ENCODE measurements around the gene MZF1. TPM values are rescaled to one million over a fixed set of nuclear protein-coding genes. Genes with fewer than 3 reads are reported as not detected.

Gene MZF1
- total RNA-seq, 2 experiments from 2014 or later: 20.0 to 20.6 TPM

GRCh38 chr19:58552655-58553054 is 20.5 kb downstream of the MZF1 start:
- Mint-ChIP-seq H3K36me3 (ENCODE audit: low read depth) (peaks cover 80% of the 10 kb centered on the region), H3K9me3 (ENCODE audit: insufficient read depth) (no peaks in the 10 kb centered on the region), H3K4me1 (ENCODE audit: low read depth) (peaks cover 43% of the 10 kb centered on the region), H3K4me3 (peak overlapping the region; percentile 6), H3K27me3 (ENCODE audit: low read depth) (no peaks in the 10 kb centered on the region), H3K27ac (peak overlapping the region; percentile 39)
- ChIA-PET POLR2A (interaction anchor here (0.6 to 3.5 kb wide), 3 partner anchors 8 to 15 kb away, joined by 6 to 51 read pairs (median 11); partner anchors contain the start of gene TRIM28), CTCF (interaction anchor here (4.5 kb wide), 1 partner anchor 33 kb away, joined by 49 read pairs; the partner anchor contains the start of gene ZBTB45)
- ATAC-seq (no peak), DNase-seq (peak; percentile 18)

- peaks cover 80% of the 10 kb centered on the region for H3K36me3 Mint-ChIP-seq (ENCODE audit: low read depth)
- CTCF ChIA-PET: interaction anchor here (1.0 to 4.5 kb wide), 2 partner anchors 30 to 32 kb away, joined by 3 to 49 read pairs; partner anchors contain the start of gene ZBTB45
Observed at GRCh38 chr19:58551577-58552471, 21.3 kb downstream of the MZF1 start.

GRCh38 chr19:58551123-58551497 is 22.0 kb downstream of the MZF1 start:
- peaks cover 46% of the 10 kb centered on the region for H3K4me1 Mint-ChIP-seq (ENCODE audit: low read depth)
- ChIA-PET CTCF (interaction anchor here (1.0 kb wide), 1 partner anchor 30 kb away, joined by 3 read pairs; no protein-coding TSS in a partner anchor), POLR2A (interaction anchor here (1.1 kb wide), 1 partner anchor 20 kb away, joined by 3 read pairs; no protein-coding TSS in a partner anchor)
- DNase-seq: no peak
- no peak overlapping the region for H3K4me3 Mint-ChIP-seq
- no peak for ATAC-seq
- H3K27ac Mint-ChIP-seq: no peak overlapping the region
- no peaks in the 10 kb centered on the region for H3K27me3 Mint-ChIP-seq (ENCODE audit: low read depth)
- peaks cover 80% of the 10 kb centered on the region for H3K36me3 Mint-ChIP-seq (ENCODE audit: low read depth)
- no peaks in the 10 kb centered on the region for H3K9me3 Mint-ChIP-seq (ENCODE audit: insufficient read depth)

More at GRCh38 chr19:58551577-58552471, 21.3 kb downstream of the MZF1 start:
- Mint-ChIP-seq H3K4me3 (no peak overlapping the region), H3K27me3 (ENCODE audit: low read depth) (no peaks in the 10 kb centered on the region), H3K9me3 (ENCODE audit: insufficient read depth) (no peaks in the 10 kb centered on the region), H3K27ac (no peak overlapping the region), H3K4me1 (ENCODE audit: low read depth) (peaks cover 46% of the 10 kb centered on the region)
- POLR2A ChIA-PET: interaction anchor here (1.1 kb wide), 1 partner anchor 19 kb away, joined by 3 read pairs; no protein-coding TSS in a partner anchor
- ATAC-seq (no peak), DNase-seq (peak; percentile 20)

GRCh38 chr19:58550362-58551122 is 22.6 kb downstream of the MZF1 start:
- no peak for ATAC-seq
- DNase-seq: no peak
- Mint-ChIP-seq H3K9me3 (ENCODE audit: insufficient read depth) (no peaks in the 10 kb centered on the region), H3K36me3 (ENCODE audit: low read depth) (peaks cover 81% of the 10 kb centered on the region), H3K27me3 (ENCODE audit: low read depth) (no peaks in the 10 kb centered on the region), H3K4me1 (ENCODE audit: low read depth) (peaks cover 48% of the 10 kb centered on the region), H3K4me3 (no peak overlapping the region), H3K27ac (no peak overlapping the region)
- CTCF ChIA-PET: interaction anchor here (1.0 to 1.5 kb wide), 2 partner anchors 31 kb away, joined by 3 to 5 read pairs; partner anchors contain the start of gene ZBTB45
- POLR2A ChIA-PET: interaction anchor here (1.1 kb wide), 1 partner anchor 20 kb away, joined by 3 read pairs; no protein-coding TSS in a partner anchor

DNA sequence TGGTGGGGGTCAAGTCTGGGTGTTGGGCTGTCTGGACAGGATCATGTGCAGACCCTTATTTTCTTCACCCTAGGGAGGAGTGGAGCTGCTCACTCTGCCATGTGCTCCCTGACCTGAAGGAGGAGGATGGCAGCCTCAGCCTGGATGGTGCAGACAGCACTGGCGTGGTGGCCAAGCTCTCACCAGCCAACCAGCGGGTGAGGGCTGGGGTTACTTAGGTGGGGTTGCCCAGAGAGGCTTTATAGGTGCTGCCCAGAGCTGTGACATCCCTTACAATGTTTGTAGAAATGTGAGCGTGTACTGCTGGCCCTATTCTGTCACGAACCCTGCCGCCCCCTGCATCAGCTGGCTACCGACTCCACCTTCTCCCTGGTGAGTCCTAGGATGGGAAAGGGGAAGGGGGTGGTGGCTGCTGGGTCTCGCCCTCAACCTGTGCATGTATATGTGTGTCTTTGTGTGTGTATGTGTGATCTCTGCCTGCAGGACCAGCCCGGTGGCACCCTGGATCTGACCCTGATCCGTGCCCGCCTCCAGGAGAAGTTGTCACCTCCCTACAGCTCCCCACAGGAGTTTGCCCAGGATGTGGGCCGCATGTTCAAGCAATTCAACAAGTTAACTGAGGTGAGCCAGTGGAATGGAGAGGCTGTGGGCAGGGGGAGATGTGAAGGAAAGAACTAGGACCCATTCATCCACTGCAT is 23.3 kb downstream of the MZF1 start:
- Mint-ChIP-seq H3K4me3 (no peak overlapping the region), H3K36me3 (ENCODE audit: low read depth) (peaks cover 81% of the 10 kb centered on the region), H3K4me1 (ENCODE audit: low read depth) (peaks cover 42% of the 10 kb centered on the region), H3K9me3 (ENCODE audit: insufficient read depth) (no peaks in the 10 kb centered on the region), H3K27me3 (ENCODE audit: low read depth) (no peaks in the 10 kb centered on the region), H3K27ac (no peak overlapping the region)
- ChIA-PET POLR2A (no interaction called here), CTCF (interaction anchor here (1.5 kb wide), 1 partner anchor 30 kb away, joined by 5 read pairs; the partner anchor contains the start of gene ZBTB45)
- DNase-seq (no peak), ATAC-seq (no peak)

DNA sequence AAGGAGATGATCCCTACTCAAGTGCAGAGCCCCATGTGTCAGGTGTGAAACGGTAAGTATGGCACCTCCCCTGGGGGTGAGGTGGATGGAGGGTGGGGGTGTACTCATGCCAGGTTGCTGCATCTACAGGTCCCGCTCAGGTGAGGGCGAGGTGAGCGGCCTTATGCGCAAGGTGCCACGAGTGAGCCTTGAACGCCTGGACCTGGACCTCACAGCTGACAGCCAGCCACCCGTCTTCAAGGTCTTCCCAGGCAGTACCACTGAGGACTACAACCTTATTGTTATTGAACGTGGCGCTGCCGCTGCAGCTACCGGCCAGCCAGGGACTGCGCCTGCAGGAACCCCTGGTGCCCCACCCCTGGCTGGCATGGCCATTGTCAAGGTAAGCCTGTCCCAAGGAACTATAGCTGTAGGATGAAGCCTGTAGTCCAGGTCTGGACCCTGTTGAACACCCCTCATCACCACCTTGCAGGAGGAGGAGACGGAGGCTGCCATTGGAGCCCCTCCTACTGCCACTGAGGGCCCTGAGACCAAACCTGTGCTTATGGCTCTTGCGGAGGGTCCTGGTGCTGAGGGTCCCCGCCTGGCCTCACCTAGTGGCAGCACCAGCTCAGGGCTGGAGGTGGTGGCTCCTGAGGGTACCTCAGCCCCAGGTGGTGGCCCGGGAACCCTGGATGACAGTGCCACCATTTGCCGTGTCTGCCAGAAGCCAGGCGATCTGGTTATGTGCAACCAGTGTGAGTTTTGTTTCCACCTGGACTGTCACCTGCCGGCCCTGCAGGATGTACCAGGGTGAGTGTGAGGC is 24.1 kb downstream of the MZF1 start:
- no peak overlapping the region for H3K4me3 Mint-ChIP-seq
- CTCF ChIA-PET: interaction anchor here (1.5 kb wide), 1 partner anchor 29 kb away, joined by 5 read pairs; the partner anchor contains the start of gene ZBTB45
- no peaks in the 10 kb centered on the region for H3K9me3 Mint-ChIP-seq (ENCODE audit: insufficient read depth)
- H3K27ac Mint-ChIP-seq: no peak overlapping the region
- H3K36me3 Mint-ChIP-seq (ENCODE audit: low read depth): peaks cover 77% of the 10 kb centered on the region
- H3K27me3 Mint-ChIP-seq (ENCODE audit: low read depth): no peaks in the 10 kb centered on the region
- DNase-seq (no peak), ATAC-seq (no peak)
- POLR2A ChIA-PET: interaction anchor here (1.5 kb wide), 1 partner anchor 29 kb away, joined by 5 read pairs; the partner anchor contains the start of gene ZBTB45
- H3K4me1 Mint-ChIP-seq (ENCODE audit: low read depth): peaks cover 41% of the 10 kb centered on the region

- CTCF ChIA-PET: interaction anchor here (1.4 kb wide), 1 partner anchor 28 kb away, joined by 3 read pairs; the partner anchor contains the start of gene ZBTB45
- Mint-ChIP-seq H3K36me3 (ENCODE audit: low read depth) (peaks cover 68% of the 10 kb centered on the region), H3K4me3 (peak overlapping the region; percentile 12), H3K4me1 (ENCODE audit: low read depth) (peaks cover 39% of the 10 kb centered on the region), H3K27me3 (ENCODE audit: low read depth) (peaks cover 2% of the 10 kb centered on the region), H3K27ac (no peak overlapping the region), H3K9me3 (ENCODE audit: insufficient read depth) (no peaks in the 10 kb centered on the region)
- ATAC-seq: no peak
- no peak for DNase-seq
- POLR2A ChIA-PET: interaction anchor here (0.6 to 1.5 kb wide), 4 partner anchors 11 to 28 kb away, joined by 3 to 5 read pairs (median 4); partner anchors contain the start of genes UBE2M and ZBTB45
Observed at GRCh38 chr19:58547323-58548312, 25.5 kb downstream of the MZF1 start.

DNA sequence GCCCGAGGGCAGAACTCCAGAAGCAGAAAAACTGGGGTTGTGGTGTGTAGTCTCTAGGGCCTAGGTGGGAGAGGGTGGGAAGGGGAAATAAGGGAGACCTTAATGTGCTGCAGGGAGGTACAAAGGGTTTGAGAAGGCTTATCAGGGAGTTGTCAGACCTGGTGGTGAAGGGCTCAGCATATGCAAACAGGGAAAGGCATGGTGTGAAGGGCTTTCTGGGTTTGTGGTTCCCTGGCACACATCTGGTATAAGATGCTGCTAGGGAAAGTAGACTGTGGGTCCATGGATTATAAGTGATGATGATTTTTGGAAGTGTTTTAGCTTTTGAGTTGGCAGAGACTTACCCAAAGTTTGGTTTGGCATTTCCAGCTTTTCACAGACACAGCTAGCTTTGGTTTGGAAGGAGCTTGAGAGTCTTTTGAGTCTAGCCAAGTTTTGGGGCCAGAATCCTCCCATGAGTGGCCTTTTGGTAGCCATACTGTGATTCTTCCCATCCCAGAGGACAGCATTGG is 27.1 kb downstream of the MZF1 start:
- Mint-ChIP-seq H3K36me3 (ENCODE audit: low read depth) (peaks cover 57% of the 10 kb centered on the region), H3K4me1 (ENCODE audit: low read depth) (peaks cover 36% of the 10 kb centered on the region), H3K27ac (peak overlapping the region; percentile 84), H3K9me3 (ENCODE audit: insufficient read depth) (no peaks in the 10 kb centered on the region), H3K4me3 (peak overlapping the region; percentile 97), H3K27me3 (ENCODE audit: low read depth) (peaks cover 12% of the 10 kb centered on the region)
- ATAC-seq (no peak), DNase-seq (no peak)
- CTCF ChIA-PET: interaction anchor here (3.0 to 4.4 kb wide), 2 partner anchors 25 to 35 kb away, joined by 11 to 39 read pairs; partner anchors contain the start of gene ZBTB45
- POLR2A ChIA-PET: interaction anchor here (1.3 to 3.6 kb wide), 2 partner anchors 8 to 12 kb away, joined by 3 to 51 read pairs; partner anchors contain the start of genes CHMP2A and UBE2M

- peaks cover 54% of the 10 kb centered on the region for H3K36me3 Mint-ChIP-seq (ENCODE audit: low read depth)
- H3K4me1 Mint-ChIP-seq (ENCODE audit: low read depth): peaks cover 36% of the 10 kb centered on the region
- peak overlapping the region; percentile 97 for H3K4me3 Mint-ChIP-seq
- POLR2A ChIA-PET: interaction anchor here (0.7 to 3.6 kb wide), 9 partner anchors 9 to 158 kb away, joined by 3 to 51 read pairs (median 4); partner anchors contain the start of genes CHMP2A, RPS5, SLC27A5 and UBE2M
- H3K27ac Mint-ChIP-seq: peak overlapping the region; percentile 84
- DNase-seq (no peak), ATAC-seq (no peak)
- H3K27me3 Mint-ChIP-seq (ENCODE audit: low read depth): peaks cover 12% of the 10 kb centered on the region
- CTCF ChIA-PET: interaction anchor here (0.9 to 4.4 kb wide), 3 partner anchors 25 to 36 kb away, joined by 3 to 39 read pairs (median 11); partner anchors contain the start of gene ZBTB45
- H3K9me3 Mint-ChIP-seq (ENCODE audit: insufficient read depth): no peaks in the 10 kb centered on the region
Observed at GRCh38 chr19:58545286-58546018, 27.7 kb downstream of the MZF1 start.
